Upper lobe of left lung (tissue), 6 donors: ENCODE data around the gene MAP1LC3C. TPM values are rescaled to one million over a fixed set of nuclear protein-coding genes. Genes with fewer than 3 reads are reported as not detected.
"Not testable (repeated sequence)": the region's sequence is repeated elsewhere in the genome, so short reads cannot be mapped to it uniquely, and the experiment has no call there.

Experiments used
- ATAC-seq, 2 donors: fragments of 200-7000 bp; cut with Tn5 transposase; one replicate each; pipeline ENCODE4 v1.9.1; 2022; ENCODE audit warnings: mild to moderate bottlenecking in 2 of 2, moderate library complexity in 2 of 2; ENCODE audit not compliant: low FRiP score in 2 of 2
- DNase-seq, 2 donors: peaks; one replicate each; pipeline ENCODE4 v3.0.0-alpha.2; 2019 to 2020
- H3K27ac ChIP-seq, 4 donors: fragments of 200-600 bp; sonication (generic); one replicate each; pipeline ENCODE4 v1.5.1; 2016 to 2019
- H3K27me3 ChIP-seq, 4 donors: fragments of 200-600 bp; sonication (generic); one replicate each; pipeline ENCODE4 v1.5.1; 2017 to 2019
- H3K36me3 ChIP-seq, 4 donors: fragments of 200-600 bp; sonication (generic); one replicate each; pipeline ENCODE4 v1.5.1; 2016 to 2019
- H3K4me1 ChIP-seq, 4 donors: fragments of 200-600 bp; sonication (generic); one replicate each; pipeline ENCODE4 v1.5.1; 2018 to 2019
- H3K4me3 ChIP-seq, 4 donors: fragments of 200-600 bp; sonication (generic); one replicate each; pipeline ENCODE4 v1.5.1; 2017 to 2019; ENCODE audit warnings: mild to moderate bottlenecking in 2 of 4, moderate library complexity in 1 of 4
- H3K9me3 ChIP-seq, 4 donors: fragments of 200-600 bp; sonication (generic); one replicate each; pipeline ENCODE4 v1.5.1; 2018 to 2019
- CTCF ChIP-seq, 6 experiments: fragments of 450-650 bp in 4 of 6; fragments of 200-600 bp in 2 of 6; sonication (generic) in 2 of 6; IDR thresholded peaks; one replicate each; pipeline ENCODE4 v1.5.1; 2016 to 2019; ENCODE audit warnings: antibody characterized with exemption in 6 of 6
- EP300 ChIP-seq, 4 donors: sonication (generic); formaldehyde crosslinking; IDR thresholded peaks; one replicate each; pipeline ENCODE4 v1.5.1; 2017; ENCODE audit warnings: antibody characterized with exemption in 4 of 4, control low read depth in 2 of 4
- POLR2A ChIP-seq, 4 donors: fragments of 450-650 bp; IDR thresholded peaks; one replicate each; pipeline ENCODE4 v1.5.1; 2016 to 2017; ENCODE audit warnings: antibody characterized with exemption in 4 of 4, mild to moderate bottlenecking in 2 of 4
- POLR2AphosphoS5 ChIP-seq, 2 donors: sonication (generic); formaldehyde crosslinking; IDR thresholded peaks; one replicate each; pipeline ENCODE4 v1.5.1; 2017; ENCODE audit warnings: antibody characterized with exemption in 2 of 2
- WGBS, 2 donors: methylation state at CpG; one replicate each; pipeline ENCODE4 v1.1.5; 2017 to 2018; 5-methylcytosine and 5-hydroxymethylcytosine counted together
- total RNA-seq, 6 donors: library from RNA; depleted of rRNA in 4 of 6; stranded (reverse); fragments of >200 nt in 4 of 6; gene quantifications; one replicate each; pipeline versions ENCODE4 v1.1.0 to v1.2.1, GENCODE V29; 2016 to 2021
- donor health status: DM: no; HTN: no; CAD: no; lungs with moderate emphysema.
- donor health status: DM: no; HTN: yes; CAD: no; lungs with severe emphysema.

Gene MAP1LC3C
- total RNA-seq, 6 donors from 2014 or later, result 1.5 to 9.1 (median 5.6) TPM; not detected in 1

- DNase-seq, result peak; percentile 67 to 71
- H3K4me1 ChIP-seq, result peaks cover 0 to 9% (median 7%) of the 10 kb centered on the region in 4 donors
- no peaks in the 10 kb centered on the region for H3K9me3 ChIP-seq
- no peaks in the 10 kb centered on the region for H3K36me3 ChIP-seq
- WGBS, 2 donors, result 8 to 12% methylated on average over 16 to 20 of the region's 20 CpGs
- TF ChIP-seq EP300 (IDR thresholded peaks at IDR 0.05) (no peak), CTCF (IDR thresholded peaks at IDR 0.05) (peak; percentile 27 to 75 (median 56)), POLR2AphosphoS5 (IDR thresholded peaks at IDR 0.05) (peak; percentile 34 to 43)
- peak overlapping the region in 3 of 4 donors; percentile 16 to 39 (median 29) for H3K4me3 ChIP-seq
- H3K27me3 ChIP-seq, result no peaks in the 10 kb centered on the region
- peak overlapping the region in 3 of 4 donors; percentile 34 to 49 (median 48) for H3K27ac ChIP-seq
- ATAC-seq, result peak; percentile 82 to 91
Observed at GRCh38 chr1:241998412-241998921, 431 bp downstream of the MAP1LC3C start.

- ATAC-seq, result no peak
- no peak overlapping the region for H3K4me3 ChIP-seq
- no peak for TF ChIP-seq EP300 (IDR thresholded peaks at IDR 0.05)
- no peak for TF ChIP-seq POLR2A (IDR thresholded peaks at IDR 0.05)
- no peak for TF ChIP-seq CTCF (IDR thresholded peaks at IDR 0.05)
Observed at GRCh38 chr1:241997401-241997998, 1.4 kb downstream of the MAP1LC3C start.

GRCh38 chr1:241994171-241994570 is 4.7 kb downstream of the MAP1LC3C start:
- 80 to 81% methylated on average over 9 of the region's 9 CpGs for WGBS, 2 donors
- peaks cover 0 to 9% (median 6%) of the 10 kb centered on the region in 4 donors for H3K4me1 ChIP-seq
- TF ChIP-seq POLR2AphosphoS5 (IDR thresholded peaks at IDR 0.05), result no peak
- TF ChIP-seq POLR2A (IDR thresholded peaks at IDR 0.05), result no peak
- TF ChIP-seq CTCF (IDR thresholded peaks at IDR 0.05), result no peak
- TF ChIP-seq EP300 (IDR thresholded peaks at IDR 0.05), result no peak
- ATAC-seq (no peak), DNase-seq (no peak)
- no peak overlapping the region for H3K27ac ChIP-seq
- no peaks in the 10 kb centered on the region for H3K27me3 ChIP-seq
- H3K36me3 ChIP-seq, result no peaks in the 10 kb centered on the region
- H3K4me3 ChIP-seq, result no peak overlapping the region
- H3K9me3 ChIP-seq, result no peaks in the 10 kb centered on the region

More at GRCh38 chr1:241997401-241997998, 1.4 kb downstream of the MAP1LC3C start:
- H3K27ac ChIP-seq, result no peak overlapping the region
- H3K27me3 ChIP-seq, result no peaks in the 10 kb centered on the region
- peaks cover 0 to 9% (median 7%) of the 10 kb centered on the region in 4 donors for H3K4me1 ChIP-seq
- no peak for DNase-seq
- H3K36me3 ChIP-seq, result no peaks in the 10 kb centered on the region
- no peaks in the 10 kb centered on the region for H3K9me3 ChIP-seq
- WGBS, 2 donors, result 81 to 83% methylated on average over 12 of the region's 12 CpGs

- H3K27me3 ChIP-seq, result no peaks in the 10 kb centered on the region
- DNase-seq (no peak), ATAC-seq (peak in 1 of 2 donors; percentile 65)
- no peak for TF ChIP-seq CTCF (IDR thresholded peaks at IDR 0.05)
- H3K9me3 ChIP-seq, result no peaks in the 10 kb centered on the region
- H3K4me3 ChIP-seq, result no peak overlapping the region
- whole genome bisulfite sequencing, 2 donors, result 87 to 93% methylated on average over 5 of the region's 5 CpGs
- H3K36me3 ChIP-seq, result no peaks in the 10 kb centered on the region
- H3K4me1 ChIP-seq, result no peaks in the 10 kb centered on the region
- H3K27ac ChIP-seq, result no peak overlapping the region
Observed at GRCh38 chr1:241992734-241993133, 6.2 kb downstream of the MAP1LC3C start.

GRCh38 chr1:241990040-241990439 is 8.9 kb downstream of the MAP1LC3C start:
- DNase-seq (peak in 1 of 2 donors; percentile 34), ATAC-seq (peak; percentile 64 to 93)
- TF ChIP-seq POLR2AphosphoS5 (IDR thresholded peaks at IDR 0.05) (peak in 1 of 2 donors; percentile 14), EP300 (IDR thresholded peaks at IDR 0.05) (no peak)
- no peaks in the 10 kb centered on the region for H3K4me1 ChIP-seq
- no peaks in the 10 kb centered on the region for H3K9me3 ChIP-seq
- no peak overlapping the region for H3K4me3 ChIP-seq
- WGBS, 2 donors, result 70 to 77% methylated on average over 10 of the region's 10 CpGs
- no peaks in the 10 kb centered on the region for H3K27me3 ChIP-seq
- no peak overlapping the region for H3K27ac ChIP-seq
- H3K36me3 ChIP-seq, result no peaks in the 10 kb centered on the region

- WGBS, 2 donors, result 66 to 83% methylated on average over 10 of the region's 10 CpGs
- H3K27ac ChIP-seq, DNase-seq, H3K27me3 ChIP-seq, H3K36me3 ChIP-seq, ATAC-seq, H3K4me1 ChIP-seq, H3K9me3 ChIP-seq, H3K4me3 ChIP-seq: not testable (repeated sequence)
Observed at GRCh38 chr1:241988389-241988930, 10.4 kb downstream of the MAP1LC3C start.
